Smooth muscle cell (in vitro differentiated cells): ENCODE data around the gene CNPY4. TPM values are rescaled to one million over a fixed set of nuclear protein-coding genes. Genes with fewer than 3 reads are reported as not detected.
"Not testable (repeated sequence)": the region's sequence is repeated elsewhere in the genome, so short reads cannot be mapped to it uniquely, and the experiment has no call there.

ENCODE experiments used
- DNase-seq: peaks from one replicate; lab custom pipeline; 2025; ENCODE audit not compliant: unreplicated experiment; lab: John Stamatoyannopoulos, UW
- H2AFZ ChIP-seq: fragments of 200-600 bp; sonication (generic); 2 replicates; pipeline ENCODE4 v1.6.0; 2016; ENCODE audit warnings: antibody characterized with exemption, low read depth, mild to moderate bottlenecking
- H3F3A ChIP-seq: fragments of 200-600 bp; sonication (generic); 2 replicates; pipeline ENCODE4 v1.6.0; 2017; ENCODE audit warnings: antibody characterized with exemption, low read depth
- H3K27ac ChIP-seq: fragments of 200-600 bp; sonication (generic); 2 replicates; pipeline ENCODE4 v1.5.1; 2016; ENCODE audit warnings: low read depth, mild to moderate bottlenecking
- H3K27me3 ChIP-seq: fragments of 200-600 bp; sonication (generic); 2 replicates; pipeline ENCODE4 v1.6.1; 2016; ENCODE audit warnings: low read depth, mild to moderate bottlenecking
- H3K36me3 ChIP-seq: fragments of 200-600 bp; sonication (generic); 2 replicates; pipeline ENCODE4 v1.5.1; 2016; ENCODE audit warnings: low read depth
- H3K4me1 ChIP-seq: fragments of 200-600 bp; sonication (generic); 2 replicates; pipeline ENCODE4 v1.5.1; 2016; ENCODE audit warnings: low read depth
- H3K4me2 ChIP-seq: fragments of 200-600 bp; sonication (generic); 2 replicates; pipeline ENCODE4 v1.6.0; 2016; ENCODE audit warnings: mild to moderate bottlenecking
- H3K4me3 ChIP-seq: fragments of 200-600 bp; sonication (generic); 2 replicates; pipeline ENCODE4 v1.5.1; 2016; ENCODE audit warnings: mild to moderate bottlenecking
- H3K79me2 ChIP-seq: fragments of 200-600 bp; sonication (generic); 2 replicates; pipeline ENCODE4 v1.6.0; 2016; ENCODE audit warnings: low read depth, mild to moderate bottlenecking
- H3K9ac ChIP-seq: fragments of 200-600 bp; sonication (generic); 2 replicates; pipeline ENCODE4 v1.6.0; 2016; ENCODE audit warnings: low read depth
- H3K9me3 ChIP-seq: fragments of 200-600 bp; sonication (generic); replicated peaks from 2 replicates; pipeline ENCODE4 v1.5.1; 2016; ENCODE audit warnings: low read depth
- H4K20me1 ChIP-seq: fragments of 200-600 bp; sonication (generic); 2 replicates; pipeline ENCODE4 v1.6.0; 2016; ENCODE audit warnings: low read depth
- CTCF ChIP-seq: fragments of 200-600 bp; sonication (generic); IDR thresholded peaks from 2 replicates; pipeline ENCODE4 v1.5.1; 2017; ENCODE audit warnings: borderline replicate concordance, mild to moderate bottlenecking, antibody characterized with exemption; ENCODE audit not compliant: insufficient read depth, poor library complexity, severe bottlenecking
- WGBS: methylation state at CpG from one replicate; pipeline ENCODE4 v1.1.7; 2016; ENCODE audit warnings: low lambda C conversion rate; 5-methylcytosine and 5-hydroxymethylcytosine counted together
- polyA plus RNA-seq: library from polyadenylated mRNA; unstranded; fragments of >200 nt; fragmentation: Nextera tagmentation; extraction: Ambion mirVana; gene quantifications from 2 replicates; pipeline ENCODE4 v1.2.1, GENCODE V29; 2016
- total RNA-seq: library from RNA; depleted of rRNA; stranded (reverse); fragments of >200 nt; gene quantifications from 2 replicates; pipeline ENCODE4 v1.2.3, GENCODE V29; 2014

Gene CNPY4
- total and polyA plus RNA-seq, 2 experiments from 2014 or later = 22.6 to 39.5 TPM

GRCh38 chr7:100141555-100141949 lies 22.1 kb downstream of the CNPY4 start:
- H3K4me2 ChIP-seq = no peak overlapping the region
- H3K4me3 ChIP-seq = no peak overlapping the region
- no peaks in the 10 kb centered on the region for H3K27me3 ChIP-seq
- H3F3A ChIP-seq = no peaks in the 10 kb centered on the region
- no peak for DNase-seq
- no peaks in the 10 kb centered on the region for H3K79me2 ChIP-seq
- TF ChIP-seq CTCF = no peak
- H4K20me1 ChIP-seq = no peaks in the 10 kb centered on the region
- no peaks in the 10 kb centered on the region for H3K36me3 ChIP-seq
- no peak overlapping the region for H2AFZ ChIP-seq
- no peaks in the 10 kb centered on the region for H3K9me3 ChIP-seq
- WGBS = 91% methylated on average over 3 of the region's 3 CpGs
- no peak overlapping the region for H3K9ac ChIP-seq
- H3K27ac ChIP-seq = no peak overlapping the region
- no peaks in the 10 kb centered on the region for H3K4me1 ChIP-seq

- Histone ChIP-seq H3K4me3 (no peak overlapping the region), H3F3A (no peaks in the 10 kb centered on the region), H3K4me2 (no peak overlapping the region), H3K36me3 (no peaks in the 10 kb centered on the region), H2AFZ (no peak overlapping the region), H3K9ac (no peak overlapping the region), H3K4me1 (no peaks in the 10 kb centered on the region), H3K9me3 (no peaks in the 10 kb centered on the region), H3K27ac (no peak overlapping the region), H3K79me2 (no peaks in the 10 kb centered on the region), H4K20me1 (no peaks in the 10 kb centered on the region), H3K27me3 (no peaks in the 10 kb centered on the region)
- DNase-seq = no peak
- 87% methylated on average over 3 of the region's 3 CpGs for WGBS
- TF ChIP-seq CTCF = no peak
These were observed 23.0 kb downstream of the CNPY4 start for GRCh38 chr7:100142461-100142860.

- not testable (repeated sequence) for H2AFZ ChIP-seq, H3K9ac ChIP-seq, H3K36me3 ChIP-seq, H3K4me2 ChIP-seq, DNase-seq, H4K20me1 ChIP-seq, H3K4me3 ChIP-seq, H3K4me1 ChIP-seq, H3K9me3 ChIP-seq, H3K27me3 ChIP-seq, H3F3A ChIP-seq, H3K27ac ChIP-seq
- 94% methylated on average over 4 of the region's 4 CpGs for WGBS
- H3K79me2 ChIP-seq = peaks cover 16% of the 10 kb centered on the region
These were observed 26.9 kb downstream of the CNPY4 start for GRCh38 chr7:100146350-100146749.

- Histone ChIP-seq H3K4me3 (no peak overlapping the region), H3K4me2 (no peak overlapping the region), H3F3A (no peaks in the 10 kb centered on the region), H3K9ac (no peak overlapping the region), H3K27me3 (no peaks in the 10 kb centered on the region), H3K36me3 (no peaks in the 10 kb centered on the region), H4K20me1 (no peaks in the 10 kb centered on the region), H3K27ac (no peak overlapping the region), H2AFZ (no peak overlapping the region), H3K4me1 (peaks cover 7% of the 10 kb centered on the region), H3K79me2 (peaks cover 16% of the 10 kb centered on the region), H3K9me3 (no peaks in the 10 kb centered on the region)
- 98% methylated on average over 2 of the region's 2 CpGs for WGBS
- no peak for TF ChIP-seq CTCF
- no peak for DNase-seq
These were observed 27.8 kb downstream of the CNPY4 start for GRCh38 chr7:100147278-100147677.
